ENCODE results near the gene TOPORS.

Gene TOPORS

DNA sequence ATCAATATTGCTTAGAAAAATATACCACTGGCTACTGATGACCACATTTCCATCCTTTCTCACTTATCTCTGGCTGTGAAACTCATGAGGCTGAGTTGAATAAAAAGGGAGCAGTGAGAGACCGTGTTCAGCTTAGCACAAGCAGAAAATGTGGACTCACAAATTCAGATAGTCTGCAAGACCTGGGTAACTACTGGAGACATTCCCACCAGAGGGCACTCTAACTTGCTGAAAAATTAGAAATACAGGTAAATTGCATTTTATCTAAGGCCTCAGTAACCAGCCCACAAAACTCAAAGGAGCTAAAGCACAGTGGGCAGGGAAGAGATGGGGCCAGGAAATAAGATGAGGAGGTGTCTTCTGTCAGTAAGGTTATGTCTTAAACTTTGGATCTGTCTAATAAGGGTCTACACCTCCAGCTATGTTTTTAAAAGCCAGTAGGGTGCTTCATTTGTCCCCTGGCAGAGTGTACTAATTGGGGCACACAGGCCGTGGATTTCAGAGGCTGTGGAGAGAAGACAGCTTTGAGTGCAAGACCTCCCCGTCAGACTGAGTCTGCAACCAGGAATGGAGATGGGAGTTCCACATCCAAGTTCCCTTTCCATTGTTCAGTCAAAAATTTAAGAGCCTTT, 29.2 kb upstream of the TOPORS start:
- Histone ChIP-seq H3K9ac (ENCODE audit: low read length) (no peak overlapping the region), H3K9me2 (replicated peaks; ENCODE audit: insufficient read depth, low read length) (no peaks in the 10 kb centered on the region), H3K9me3 (ENCODE audit: insufficient read depth, low read length) (no peaks in the 10 kb centered on the region), H2AFZ (ENCODE audit: low read depth, low read length, severe bottlenecking) (no peak overlapping the region), H4K20me1 (ENCODE audit: low read depth, low read length) (no peaks in the 10 kb centered on the region), H3K27ac (ENCODE audit: low read depth, low read length) (no peak overlapping the region), H3K4me2 (ENCODE audit: low read depth, low read length, poor library complexity, severe bottlenecking) (no peak overlapping the region), H3K27me3 (ENCODE audit: low read length) (no peaks in the 10 kb centered on the region), H3K4me3 (ENCODE audit: insufficient read depth, low read length, poor library complexity, severe bottlenecking) (no peak overlapping the region), H3F3A (ENCODE audit: insufficient read depth) (no peaks in the 10 kb centered on the region), H3K36me3 (ENCODE audit: low read length) (no peaks in the 10 kb centered on the region), H3K79me2 (ENCODE audit: insufficient read depth, low read length) (no peaks in the 10 kb centered on the region)
- no peak for TF ChIP-seq EZH2phosphoT487 (conservative IDR thresholded peaks at IDR 0.05; ENCODE audit: low read length)
- TF ChIP-seq, protein P1, sequence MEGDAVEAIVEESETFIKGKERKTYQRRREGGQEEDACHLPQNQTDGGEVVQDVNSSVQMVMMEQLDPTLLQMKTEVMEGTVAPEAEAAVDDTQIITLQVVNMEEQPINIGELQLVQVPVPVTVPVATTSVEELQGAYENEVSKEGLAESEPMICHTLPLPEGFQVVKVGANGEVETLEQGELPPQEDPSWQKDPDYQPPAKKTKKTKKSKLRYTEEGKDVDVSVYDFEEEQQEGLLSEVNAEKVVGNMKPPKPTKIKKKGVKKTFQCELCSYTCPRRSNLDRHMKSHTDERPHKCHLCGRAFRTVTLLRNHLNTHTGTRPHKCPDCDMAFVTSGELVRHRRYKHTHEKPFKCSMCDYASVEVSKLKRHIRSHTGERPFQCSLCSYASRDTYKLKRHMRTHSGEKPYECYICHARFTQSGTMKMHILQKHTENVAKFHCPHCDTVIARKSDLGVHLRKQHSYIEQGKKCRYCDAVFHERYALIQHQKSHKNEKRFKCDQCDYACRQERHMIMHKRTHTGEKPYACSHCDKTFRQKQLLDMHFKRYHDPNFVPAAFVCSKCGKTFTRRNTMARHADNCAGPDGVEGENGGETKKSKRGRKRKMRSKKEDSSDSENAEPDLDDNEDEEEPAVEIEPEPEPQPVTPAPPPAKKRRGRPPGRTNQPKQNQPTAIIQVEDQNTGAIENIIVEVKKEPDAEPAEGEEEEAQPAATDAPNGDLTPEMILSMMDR (IDR thresholded peaks at IDR 0.05; ENCODE audit: insufficient read depth, low read length, poor library complexity, severe bottlenecking): peak; percentile 76

DNA sequence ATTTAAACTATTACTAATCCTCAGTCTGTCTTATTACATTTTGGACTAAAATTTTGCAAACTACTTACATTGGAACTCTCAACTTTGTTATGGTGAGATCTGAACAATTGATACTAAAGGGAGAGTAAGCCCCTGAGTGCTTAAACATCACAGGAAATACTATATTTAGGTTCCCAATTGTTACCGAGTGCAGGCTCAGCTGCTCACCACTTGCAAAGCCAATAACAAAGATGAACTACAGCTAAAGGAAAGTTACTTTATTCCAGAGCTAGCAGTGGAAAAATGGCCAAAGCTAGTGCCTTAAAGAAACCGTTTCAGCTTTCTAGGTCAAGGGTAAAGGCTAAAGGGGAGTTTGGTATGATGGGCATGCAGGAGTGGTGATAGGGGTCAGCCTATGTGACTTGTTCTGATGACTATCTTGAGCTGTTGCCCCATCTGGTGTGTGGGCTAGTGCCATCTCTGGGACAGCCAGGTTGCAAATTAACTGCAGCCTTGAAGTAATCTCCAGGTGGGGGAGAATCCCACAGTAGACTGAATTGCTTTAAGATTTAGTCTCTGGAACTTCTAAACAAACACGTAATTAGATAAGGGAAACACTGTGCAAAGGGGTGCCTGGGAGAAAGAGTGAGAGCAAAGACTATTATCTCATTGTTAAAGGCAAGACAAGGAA, 28.4 kb upstream of the TOPORS start:
- Histone ChIP-seq H3K27ac (ENCODE audit: low read depth, low read length) (no peak overlapping the region), H3K4me3 (ENCODE audit: insufficient read depth, low read length, poor library complexity, severe bottlenecking) (no peak overlapping the region), H3K9ac (ENCODE audit: low read length) (no peak overlapping the region), H3K4me2 (ENCODE audit: low read depth, low read length, poor library complexity, severe bottlenecking) (no peak overlapping the region), H3K36me3 (ENCODE audit: low read length) (no peaks in the 10 kb centered on the region), H3F3A (ENCODE audit: insufficient read depth) (no peaks in the 10 kb centered on the region), H2AFZ (ENCODE audit: low read depth, low read length, severe bottlenecking) (no peak overlapping the region), H4K20me1 (ENCODE audit: low read depth, low read length) (no peaks in the 10 kb centered on the region), H3K9me3 (ENCODE audit: insufficient read depth, low read length) (no peaks in the 10 kb centered on the region), H3K27me3 (ENCODE audit: low read length) (no peaks in the 10 kb centered on the region), H3K79me2 (ENCODE audit: insufficient read depth, low read length) (no peaks in the 10 kb centered on the region), H3K9me2 (replicated peaks; ENCODE audit: insufficient read depth, low read length) (no peaks in the 10 kb centered on the region)
- no peak for TF ChIP-seq EZH2phosphoT487 (conservative IDR thresholded peaks at IDR 0.05; ENCODE audit: low read length)
- TF ChIP-seq, protein P1 (IDR thresholded peaks at IDR 0.05; ENCODE audit: insufficient read depth, low read length, poor library complexity, severe bottlenecking): no peak

DNA sequence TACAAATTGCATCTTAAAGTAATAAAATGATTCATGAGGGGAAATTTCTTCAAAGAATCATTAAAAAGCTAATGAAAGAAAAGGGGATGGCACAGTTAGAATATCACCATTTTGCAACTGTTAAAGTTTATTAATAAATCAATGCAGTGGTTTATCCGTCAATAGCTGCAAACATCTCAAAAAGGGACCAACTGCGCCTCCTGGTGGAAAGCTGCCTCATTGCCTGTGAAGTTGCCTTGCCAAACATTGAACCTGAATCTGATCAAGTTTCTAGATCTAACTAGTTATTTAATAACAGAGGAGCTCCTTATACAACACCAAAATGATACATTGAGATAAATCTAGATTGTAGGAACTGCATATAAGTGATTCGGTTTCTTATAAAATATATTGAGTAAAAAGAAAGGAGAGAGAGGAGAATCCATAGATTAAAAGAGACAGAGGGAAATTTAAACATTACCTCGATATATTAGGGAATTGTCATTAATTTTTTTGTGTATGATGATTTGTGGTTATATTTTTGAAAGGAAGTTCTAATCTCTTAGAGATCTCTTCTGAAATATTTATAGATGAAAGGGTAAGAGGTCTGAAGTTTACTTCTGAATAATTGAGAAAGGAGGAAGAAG, 27.4 kb upstream of the TOPORS start:
- H3K4me2 ChIP-seq (ENCODE audit: low read depth, low read length, poor library complexity, severe bottlenecking): no peak overlapping the region
- H4K20me1 ChIP-seq (ENCODE audit: low read depth, low read length): no peaks in the 10 kb centered on the region
- no peak overlapping the region for H3K9ac ChIP-seq (ENCODE audit: low read length)
- no peak overlapping the region for H3K27ac ChIP-seq (ENCODE audit: low read depth, low read length)
- no peaks in the 10 kb centered on the region for H3F3A ChIP-seq (ENCODE audit: insufficient read depth)
- no peak overlapping the region for H2AFZ ChIP-seq (ENCODE audit: low read depth, low read length, severe bottlenecking)
- H3K79me2 ChIP-seq (ENCODE audit: insufficient read depth, low read length): no peaks in the 10 kb centered on the region
- TF ChIP-seq, protein P1 (IDR thresholded peaks at IDR 0.05; ENCODE audit: insufficient read depth, low read length, poor library complexity, severe bottlenecking): peak; percentile 99
- TF ChIP-seq EZH2phosphoT487 (conservative IDR thresholded peaks at IDR 0.05; ENCODE audit: low read length): no peak
- H3K27me3 ChIP-seq (ENCODE audit: low read length): no peaks in the 10 kb centered on the region
- H3K9me3 ChIP-seq (ENCODE audit: insufficient read depth, low read length): no peaks in the 10 kb centered on the region
- H3K4me3 ChIP-seq (ENCODE audit: insufficient read depth, low read length, poor library complexity, severe bottlenecking): no peak overlapping the region
- no peaks in the 10 kb centered on the region for H3K9me2 ChIP-seq (replicated peaks; ENCODE audit: insufficient read depth, low read length)
- H3K36me3 ChIP-seq (ENCODE audit: low read length): no peaks in the 10 kb centered on the region
